PC-3 (cell line): ENCODE results near the gene ACSS2. TPM values are rescaled to one million over a fixed set of nuclear protein-coding genes. Genes with fewer than 3 reads are reported as not detected.

Experiments used
- ATAC-seq: fragments of 200-7000 bp; cut with Tn5 transposase; 2 replicates; pipeline ENCODE4 v1.9.1; 2020; ENCODE audit warnings: mild to moderate bottlenecking, moderate library complexity
- BruUV-seq: library from RNA; stranded (reverse); fragments of 400-500 nt; replicated peaks from 2 replicates; lab custom pipeline; 2021; lab: Mats Ljungman, UMichigan
- CTCF ChIA-PET: fragments of 300-600 bp; sonication (Branson Sonifier 250); formaldehyde crosslinking; loops from one replicate; lab custom pipeline; 2022; ENCODE audit warnings: antibody characterized with exemption; lab: Charles Lee
- POLR2A ChIA-PET: fragments of 300-600 bp; sonication (Branson Sonifier 250); formaldehyde crosslinking; loops from one replicate; lab custom pipeline; 2022; ENCODE audit warnings: antibody characterized with exemption; ENCODE audit not compliant: unreplicated experiment; lab: Charles Lee
- DNase-seq: peaks from one replicate; pipeline ENCODE4 v3.0.0-alpha.2; 2015
- H2AFZ ChIP-seq: fragments of 300-600 bp; sonication (generic); 2 replicates; pipeline ENCODE4 v1.6.0; 2016; ENCODE audit warnings: antibody characterized with exemption, low read length
- H3F3A ChIP-seq: fragments of 300-600 bp; sonication (generic); one replicate; pipeline ENCODE4 v1.6.0; 2017; ENCODE audit warnings: antibody characterized with exemption, low read length, control low read depth, mild to moderate bottlenecking; ENCODE audit not compliant: unreplicated experiment
- H3K27ac ChIP-seq: fragments of 300-600 bp; sonication (generic); 2 replicates; pipeline ENCODE4 v1.5.1; 2016; ENCODE audit warnings: mild to moderate bottlenecking, low read length
- H3K27me3 ChIP-seq: fragments of 300-600 bp; sonication (generic); 2 replicates; pipeline ENCODE4 v1.6.1; 2016; ENCODE audit warnings: low read length, mixed read lengths
- H3K36me3 ChIP-seq: fragments of 300-600 bp; sonication (generic); 2 replicates; pipeline ENCODE4 v1.6.1; 2016; ENCODE audit warnings: low read depth, mixed run types, low read length, mixed read lengths
- H3K4me1 ChIP-seq: fragments of 300-600 bp; sonication (generic); 2 replicates; pipeline ENCODE4 v1.5.1; 2016; ENCODE audit warnings: low read length; ENCODE audit not compliant: insufficient read depth
- H3K4me2 ChIP-seq: fragments of 300-600 bp; sonication (generic); 2 replicates; pipeline ENCODE4 v1.6.0; 2016; ENCODE audit warnings: low read length
- H3K4me3 ChIP-seq: fragments of 300-600 bp; sonication (generic); 2 replicates; pipeline ENCODE4 v1.5.1; 2016; ENCODE audit warnings: mild to moderate bottlenecking, low read length, mixed read lengths
- H3K79me2 ChIP-seq: fragments of 300-600 bp; sonication (generic); 2 replicates; pipeline ENCODE4 v1.6.1; 2017; ENCODE audit warnings: low read length, mixed read lengths
- H3K9ac ChIP-seq: fragments of 300-600 bp; sonication (generic); 2 replicates; pipeline ENCODE4 v1.6.0; 2016; ENCODE audit warnings: mild to moderate bottlenecking, low read length
- H3K9me2 ChIP-seq: fragments of 300-600 bp; sonication (generic); replicated peaks from 2 replicates; pipeline ENCODE4 v1.6.1; 2016; ENCODE audit warnings: mixed run types, low read length, mixed read lengths
- H3K9me3 ChIP-seq: fragments of 300-600 bp; sonication (generic); 2 replicates; pipeline ENCODE4 v1.6.1; 2016; ENCODE audit warnings: low read length, mixed read lengths
- H4K20me1 ChIP-seq: fragments of 300-600 bp; sonication (generic); 2 replicates; pipeline ENCODE4 v1.6.1; 2016; ENCODE audit warnings: low read length, mixed read lengths
- CTCF ChIP-seq: fragments of 300-600 bp; sonication (generic); conservative IDR thresholded peaks from 2 replicates; pipeline ENCODE4 v1.5.1; 2017; ENCODE audit warnings: antibody characterized with exemption, low read depth, mild to moderate bottlenecking, low read length
- EZH2 ChIP-seq: fragments of 300-600 bp; sonication (generic); IDR thresholded peaks from one replicate; pipeline ENCODE4 v1.6.1; 2017; ENCODE audit warnings: antibody characterized with exemption, mild to moderate bottlenecking, low read length; ENCODE audit not compliant: unreplicated experiment
- EZH2phosphoT487 ChIP-seq: fragments of 300-600 bp; sonication (generic); IDR thresholded peaks from 2 replicates; pipeline ENCODE4 v1.6.1; 2018; ENCODE audit warnings: mild to moderate bottlenecking, antibody characterized with exemption, low read length, borderline replicate concordance
- intact Hi-C: fragments of 100-400 bp; cut with micrococcal nuclease; formaldehyde crosslinking; loops from 2 replicates; pipeline ENCODE4 v1.9.0; 2023
- total RNA-seq: library from RNA; depleted of rRNA; stranded (reverse); fragments of >200 nt; gene quantifications from 2 replicates; pipeline ENCODE4 v1.2.3, GENCODE V29; 2014

Gene ACSS2
- total RNA-seq, 1 experiment from 2014 or later: 78.9 TPM

- no peak for TF ChIP-seq CTCF
- TF ChIP-seq EZH2: no peak
- no peak for TF ChIP-seq EZH2phosphoT487
- Histone ChIP-seq H3K27me3 (no peaks in the 10 kb centered on the region), H2AFZ (no peak overlapping the region), H3F3A (peaks cover 3% of the 10 kb centered on the region), H3K9ac (no peak overlapping the region), H3K27ac (no peak overlapping the region), H3K36me3 (peaks cover 8% of the 10 kb centered on the region; the same call in 1 of the 2 replicates), H3K9me3 (no peaks in the 10 kb centered on the region), H3K4me2 (no peak overlapping the region), H3K9me2 (no peaks in the 10 kb centered on the region), H3K79me2 (peaks cover 10% of the 10 kb centered on the region), H3K4me1 (peaks cover 37% of the 10 kb centered on the region), H3K4me3 (no peak overlapping the region), H4K20me1 (no peaks in the 10 kb centered on the region)
- intact Hi-C loops: no loop called here
- no TSS peak for BruUV-seq
- DNase-seq (no peak), ATAC-seq (no peak)
- POLR2A ChIA-PET: no interaction called here
- CTCF ChIA-PET: interaction anchor here (2.1 kb wide), 1 partner anchor 75 kb away, joined by 14 read pairs; no protein-coding TSS in a partner anchor
Measured at GRCh38 chr20:34949120-34949519, 72.7 kb downstream of the ACSS2 start.

GRCh38 chr20:34951252-34951651, 74.8 kb downstream of the ACSS2 start:
- Histone ChIP-seq H2AFZ (no peak overlapping the region), H3K27me3 (no peaks in the 10 kb centered on the region), H3K9me3 (no peaks in the 10 kb centered on the region), H3K27ac (no peak overlapping the region), H3K9ac (no peak overlapping the region), H3K4me2 (no peak overlapping the region), H3K4me1 (peaks cover 28% of the 10 kb centered on the region), H3K79me2 (peaks cover 22% of the 10 kb centered on the region), H3K36me3 (peaks cover 8% of the 10 kb centered on the region; the same call in 1 of the 2 replicates), H3K4me3 (no peak overlapping the region), H4K20me1 (no peaks in the 10 kb centered on the region), H3F3A (no peaks in the 10 kb centered on the region), H3K9me2 (no peaks in the 10 kb centered on the region)
- no peak for ATAC-seq
- ChIA-PET POLR2A (no interaction called here), CTCF (interaction anchor here (0.8 kb wide), 1 partner anchor 77 kb away, joined by 4 read pairs; no protein-coding TSS in a partner anchor)
- intact Hi-C loops: no loop called here
- DNase-seq: no peak
- TF ChIP-seq CTCF (no peak), EZH2phosphoT487 (no peak), EZH2 (no peak)
- no TSS peak for BruUV-seq

- DNase-seq (no peak), ATAC-seq (no peak)
- H3K9me2 ChIP-seq: no peaks in the 10 kb centered on the region
- no peak overlapping the region for H3K27ac ChIP-seq
- POLR2A ChIA-PET: no interaction called here
- H3K9me3 ChIP-seq: no peaks in the 10 kb centered on the region
- no peak overlapping the region for H3K4me3 ChIP-seq
- no TSS peak for BruUV-seq
- H3F3A ChIP-seq: no peaks in the 10 kb centered on the region
- intact Hi-C loops: no loop called here
- TF ChIP-seq EZH2 (no peak), EZH2phosphoT487 (no peak), CTCF (no peak)
- H3K27me3 ChIP-seq: no peaks in the 10 kb centered on the region
- no peak overlapping the region for H3K9ac ChIP-seq
- CTCF ChIA-PET: interaction anchor here (0.8 kb wide), 1 partner anchor 77 kb away, joined by 4 read pairs; no protein-coding TSS in a partner anchor
- no peaks in the 10 kb centered on the region for H4K20me1 ChIP-seq
- no peak overlapping the region for H2AFZ ChIP-seq
- peaks cover 22% of the 10 kb centered on the region for H3K79me2 ChIP-seq
- H3K4me1 ChIP-seq: peaks cover 24% of the 10 kb centered on the region
- H3K4me2 ChIP-seq: no peak overlapping the region
- H3K36me3 ChIP-seq: peaks cover 8% of the 10 kb centered on the region; the same call in 1 of the 2 replicates
Measured at GRCh38 chr20:34951652-34952051, 75.2 kb downstream of the ACSS2 start.
